SK-N-SH treated with all-trans-retinoic acid at 6 μM for 48 hours (cell line): ENCODE results near the gene RNF213.
"Not testable (repeated sequence)": the region's sequence is repeated elsewhere in the genome, so short reads cannot be mapped to it uniquely, and the experiment has no call there.

Experiments used
- ATAC-seq: fragments of 200-7000 bp; cut with Tn5 transposase; 3 replicates; pipeline ENCODE4 v1.9.1; 2020; ENCODE audit warnings: mild to moderate bottlenecking, moderate library complexity
- ARNTL ChIP-seq: fragments of 450-650 bp; formaldehyde crosslinking; IDR thresholded peaks from 2 replicates; pipeline ENCODE4 v1.5.0; 2020; ENCODE audit warnings: low read depth, mild to moderate bottlenecking, moderate library complexity, borderline replicate concordance
- BACH2 ChIP-seq: fragments of 250-450 bp; sonication (Bioruptor Pico); IDR thresholded peaks from 2 replicates; pipeline ENCODE4 v1.9.0; 2021; ENCODE audit warnings: mild to moderate bottlenecking, borderline replicate concordance
- CREB5 ChIP-seq: fragments of 250-450 bp; sonication (Bioruptor Pico); IDR thresholded peaks from 2 replicates; pipeline ENCODE4 v1.5.1; 2020; ENCODE audit warnings: low read depth, mild to moderate bottlenecking, moderate library complexity
- CSDC2 ChIP-seq: fragments of 250-450 bp; sonication (Bioruptor Pico); IDR thresholded peaks from 2 replicates; pipeline ENCODE4 v1.5.0; 2020; ENCODE audit warnings: mild to moderate bottlenecking, moderate library complexity
- CSRNP3 ChIP-seq: fragments of 250-450 bp; sonication (Bioruptor Pico); IDR thresholded peaks from 2 replicates; pipeline ENCODE4 v1.5.1; 2021; ENCODE audit warnings: mild to moderate bottlenecking, moderate library complexity
- GLIS3 ChIP-seq: fragments of 250-450 bp; sonication (Bioruptor Pico); IDR thresholded peaks from 2 replicates; pipeline ENCODE4 v1.5.0; 2020; ENCODE audit warnings: mild to moderate bottlenecking, moderate library complexity
- ISL1 ChIP-seq: fragments of 250-450 bp; sonication (Bioruptor Pico); IDR thresholded peaks from 2 replicates; pipeline ENCODE4 v2.1.2; 2022; ENCODE audit warnings: mild to moderate bottlenecking, moderate library complexity
- OSR1 ChIP-seq: fragments of 250-450 bp; sonication (Bioruptor Pico); IDR thresholded peaks from 2 replicates; pipeline ENCODE4 v1.8.0; 2022; ENCODE audit warnings: moderate library complexity, mild to moderate bottlenecking, inconsistent platforms
- PATZ1 ChIP-seq: fragments of 250-450 bp; sonication (Bioruptor Pico); IDR thresholded peaks from 2 replicates; pipeline ENCODE4 v1.8.0; 2020; ENCODE audit warnings: mild to moderate bottlenecking, moderate library complexity, borderline replicate concordance
- POU6F1 ChIP-seq: fragments of 250-450 bp; sonication (Bioruptor Pico); IDR thresholded peaks from 2 replicates; pipeline ENCODE4 v1.8.0; 2021; ENCODE audit warnings: low read depth, mild to moderate bottlenecking, moderate library complexity, borderline replicate concordance
- PPARA ChIP-seq: fragments of 250-450 bp; sonication (Bioruptor Pico); IDR thresholded peaks from 2 replicates; pipeline ENCODE4 v1.5.0; 2020; ENCODE audit warnings: mild to moderate bottlenecking, borderline replicate concordance
- RARB ChIP-seq: fragments of 250-450 bp; sonication (Bioruptor Pico); IDR thresholded peaks from 2 replicates; pipeline ENCODE4 v1.8.0; 2021; ENCODE audit warnings: mild to moderate bottlenecking, moderate library complexity
- SNAI2 ChIP-seq: fragments of 250-450 bp; sonication (Bioruptor Pico); IDR thresholded peaks from 2 replicates; pipeline ENCODE4 v1.5.0; 2020; ENCODE audit warnings: mild to moderate bottlenecking, moderate library complexity
- TCF4 ChIP-seq: fragments of 250-450 bp; sonication (Bioruptor Pico); IDR thresholded peaks from 2 replicates; pipeline ENCODE4 v1.8.0; 2021; ENCODE audit warnings: mild to moderate bottlenecking, moderate library complexity, borderline replicate concordance
- TSHZ2 ChIP-seq: fragments of 250-450 bp; sonication (Bioruptor Pico); IDR thresholded peaks from 2 replicates; pipeline ENCODE4 v1.5.0; 2020; ENCODE audit warnings: mild to moderate bottlenecking, moderate library complexity
- ZC3H10 ChIP-seq: fragments of 250-450 bp; sonication (Bioruptor Pico); IDR thresholded peaks from 2 replicates; pipeline ENCODE4 v1.5.1; 2021; ENCODE audit warnings: mild to moderate bottlenecking, moderate library complexity
- ZFP3 ChIP-seq: fragments of 250-450 bp; sonication (Bioruptor Pico); IDR thresholded peaks from 2 replicates; pipeline ENCODE4 v1.5.0; 2020; ENCODE audit warnings: mild to moderate bottlenecking, moderate library complexity
- ZFP30 ChIP-seq: fragments of 450-650 bp; formaldehyde crosslinking; IDR thresholded peaks from 2 replicates; pipeline ENCODE4 v1.5.0; 2022; ENCODE audit warnings: mild to moderate bottlenecking, moderate library complexity
- ZNF565 ChIP-seq: fragments of 450-650 bp; formaldehyde crosslinking; conservative IDR thresholded peaks from 2 replicates; pipeline ENCODE4 v1.5.0; 2020; ENCODE audit warnings: low read depth, mild to moderate bottlenecking, moderate library complexity
- ZNF70 ChIP-seq: fragments of 450-650 bp; formaldehyde crosslinking; IDR thresholded peaks from 2 replicates; pipeline ENCODE4 v1.5.0; 2020; ENCODE audit warnings: mild to moderate bottlenecking, moderate library complexity
- ZNF8 ChIP-seq: fragments of 450-650 bp; formaldehyde crosslinking; IDR thresholded peaks from 2 replicates; pipeline ENCODE4 v1.5.0; 2020; ENCODE audit warnings: mild to moderate bottlenecking, moderate library complexity

RNF213 gene

GRCh38 chr17:80237386-80237785, 23.3 kb upstream of the RNF213 start:
- no peak for TF ChIP-seq ISL1
- no peak for TF ChIP-seq OSR1 (CRISPR knock-in tag)
- TF ChIP-seq CSDC2 (CRISPR knock-in tag): no peak
- TF ChIP-seq GLIS3 (CRISPR knock-in tag): no peak
- TF ChIP-seq ZC3H10: no peak
- TF ChIP-seq RARB (CRISPR knock-in tag): no peak
- no peak for ATAC-seq

- ATAC-seq: no peak
- TF ChIP-seq ZNF8 (CRISPR knock-in tag) (no peak), GLIS3 (CRISPR knock-in tag) (no peak), ISL1 (no peak), POU6F1 (CRISPR knock-in tag) (no peak), CSDC2 (CRISPR knock-in tag) (no peak)
Observed at GRCh38 chr17:80242505-80242904, 18.1 kb upstream of the RNF213 start.

GRCh38 chr17:80243526-80244433, 16.9 kb upstream of the RNF213 start:
- no peak for TF ChIP-seq TCF4 (CRISPR knock-in tag)
- no peak for TF ChIP-seq ZNF70
- no peak for TF ChIP-seq ZFP3 (CRISPR knock-in tag)
- TF ChIP-seq ZFP30 (CRISPR knock-in tag): no peak
- no peak for TF ChIP-seq ZNF8 (CRISPR knock-in tag)
- no peak for TF ChIP-seq PATZ1 (CRISPR knock-in tag)
- no peak for TF ChIP-seq ZC3H10
- TF ChIP-seq ISL1: no peak
- no peak for TF ChIP-seq POU6F1 (CRISPR knock-in tag)
- no peak for TF ChIP-seq ZNF565
- TF ChIP-seq TSHZ2 (CRISPR knock-in tag): no peak
- TF ChIP-seq BACH2 (CRISPR knock-in tag): no peak
- TF ChIP-seq RARB (CRISPR knock-in tag): no peak
- TF ChIP-seq PPARA (CRISPR knock-in tag): no peak
- TF ChIP-seq CSDC2 (CRISPR knock-in tag): no peak
- no peak for TF ChIP-seq GLIS3 (CRISPR knock-in tag)
- TF ChIP-seq ARNTL (CRISPR knock-in tag): no peak
- no peak for TF ChIP-seq CREB5 (CRISPR knock-in tag)
- no peak for TF ChIP-seq SNAI2
- TF ChIP-seq CSRNP3: no peak
- ATAC-seq: no peak

- not testable (repeated sequence) for ATAC-seq
Observed at GRCh38 chr17:80244448-80244847, 16.2 kb upstream of the RNF213 start.
